OCI-LY3 (cell line): ENCODE measurements around the gene CCDC12.

Experiments used
- EZH2phosphoT487 ChIP-seq: fragments of 200-600 bp; shearing (Covaris generic); IDR thresholded peaks from 2 replicates; pipeline ENCODE4 v1.6.1; 2018; ENCODE audit warnings: antibody characterized with exemption, mixed run types, low read depth
- TF ChIP-seq, protein P1 (sequence below): fragments of 200-600, 300-600 bp; sonication (generic); IDR thresholded peaks from 2 replicates; pipeline ENCODE4 v1.5.1; 2014; ENCODE audit warnings: antibody characterized with exemption, low read length, low read depth

DNA sequence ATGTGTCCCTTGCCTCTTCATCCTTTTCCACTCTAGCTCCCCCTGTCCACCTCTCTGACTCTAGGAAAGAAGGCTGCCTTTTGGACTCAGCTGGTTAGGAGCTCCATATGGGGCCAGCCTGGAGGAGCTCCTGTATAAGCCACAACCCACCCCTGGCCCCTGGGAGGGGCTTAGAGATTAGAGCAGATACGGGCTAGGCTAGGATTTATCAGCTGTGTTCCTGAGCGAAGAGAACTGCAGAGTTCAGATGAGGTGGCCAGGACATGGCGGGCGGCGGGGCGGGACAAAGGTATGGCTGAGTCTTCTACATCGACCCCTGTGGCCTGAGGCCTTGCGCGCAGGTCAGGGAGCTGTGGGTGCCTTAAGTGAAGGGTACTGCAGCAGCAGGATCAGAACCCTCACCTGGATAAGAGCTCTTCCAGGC, 10.8 kb upstream of the CCDC12 start:
- TF ChIP-seq, protein P1, sequence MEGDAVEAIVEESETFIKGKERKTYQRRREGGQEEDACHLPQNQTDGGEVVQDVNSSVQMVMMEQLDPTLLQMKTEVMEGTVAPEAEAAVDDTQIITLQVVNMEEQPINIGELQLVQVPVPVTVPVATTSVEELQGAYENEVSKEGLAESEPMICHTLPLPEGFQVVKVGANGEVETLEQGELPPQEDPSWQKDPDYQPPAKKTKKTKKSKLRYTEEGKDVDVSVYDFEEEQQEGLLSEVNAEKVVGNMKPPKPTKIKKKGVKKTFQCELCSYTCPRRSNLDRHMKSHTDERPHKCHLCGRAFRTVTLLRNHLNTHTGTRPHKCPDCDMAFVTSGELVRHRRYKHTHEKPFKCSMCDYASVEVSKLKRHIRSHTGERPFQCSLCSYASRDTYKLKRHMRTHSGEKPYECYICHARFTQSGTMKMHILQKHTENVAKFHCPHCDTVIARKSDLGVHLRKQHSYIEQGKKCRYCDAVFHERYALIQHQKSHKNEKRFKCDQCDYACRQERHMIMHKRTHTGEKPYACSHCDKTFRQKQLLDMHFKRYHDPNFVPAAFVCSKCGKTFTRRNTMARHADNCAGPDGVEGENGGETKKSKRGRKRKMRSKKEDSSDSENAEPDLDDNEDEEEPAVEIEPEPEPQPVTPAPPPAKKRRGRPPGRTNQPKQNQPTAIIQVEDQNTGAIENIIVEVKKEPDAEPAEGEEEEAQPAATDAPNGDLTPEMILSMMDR, result no peak
- no peak for TF ChIP-seq EZH2phosphoT487
